Endodermal cell (in vitro differentiated cells): Measurements from ENCODE around the gene ZMIZ1. TPM values are rescaled to one million over a fixed set of nuclear protein-coding genes. Genes with fewer than 3 reads are reported as not detected.

Experiments used
- DNase-seq: peaks from one replicate; pipeline ENCODE4 v3.0.0-alpha.2; 2017
- H3K27ac ChIP-seq: 2 replicates; pipeline ENCODE4 v1.5.1; 2013; ENCODE audit warnings: mild to moderate bottlenecking, low read depth, low read length, moderate library complexity
- H3K27me3 ChIP-seq: 2 replicates; pipeline ENCODE4 v1.6.1; 2013; ENCODE audit warnings: mild to moderate bottlenecking, low read length, moderate library complexity; ENCODE audit not compliant: insufficient read depth, control insufficient read depth, poor library complexity, severe bottlenecking
- H3K36me3 ChIP-seq: 2 replicates; pipeline ENCODE4 v1.7.0; 2013; ENCODE audit warnings: mild to moderate bottlenecking, low read length, moderate library complexity; ENCODE audit not compliant: control insufficient read depth, insufficient read depth
- H3K4me1 ChIP-seq: one replicate; pipeline ENCODE4 v1.7.0; 2013; ENCODE audit warnings: low read length; ENCODE audit not compliant: control insufficient read depth, insufficient read depth
- H3K4me3 ChIP-seq: 2 replicates; pipeline ENCODE4 v1.5.1; 2013; ENCODE audit warnings: mild to moderate bottlenecking, low read length, moderate library complexity
- H3K9ac ChIP-seq: 2 replicates; pipeline ENCODE4 v1.6.1; 2013; ENCODE audit warnings: mild to moderate bottlenecking, low read length, moderate library complexity; ENCODE audit not compliant: poor library complexity, severe bottlenecking; ENCODE audit errors: extremely low read depth
- H3K9me3 ChIP-seq: 2 replicates; pipeline ENCODE4 v1.6.1; 2013; ENCODE audit warnings: mild to moderate bottlenecking, low read length, moderate library complexity; ENCODE audit not compliant: control insufficient read depth
- H3K27ac Mint-ChIP-seq: 2 replicates; pipeline ENCODE4 v1.8.0; 2020; ENCODE audit warnings: mixed read lengths
- H3K27me3 Mint-ChIP-seq: 2 replicates; pipeline ENCODE4 v1.8.0; 2021; ENCODE audit warnings: mild to moderate bottlenecking, mixed read lengths; ENCODE audit not compliant: insufficient read depth
- H3K36me3 Mint-ChIP-seq: 2 replicates; pipeline ENCODE4 v1.8.0; 2020; ENCODE audit warnings: low read depth, mixed read lengths
- H3K4me1 Mint-ChIP-seq: 2 replicates; pipeline ENCODE4 v1.8.0; 2020; ENCODE audit warnings: mixed read lengths
- H3K4me3 Mint-ChIP-seq: 2 replicates; pipeline ENCODE4 v1.8.0; 2020; ENCODE audit warnings: mild to moderate bottlenecking, moderate library complexity, mixed read lengths
- H3K9me3 Mint-ChIP-seq: 2 replicates; pipeline ENCODE4 v1.8.0; 2020; ENCODE audit warnings: mild to moderate bottlenecking, mixed read lengths
- CTCF ChIP-seq: fragments of 200-600 bp; sonication (generic); conservative IDR thresholded peaks from 2 replicates; pipeline ENCODE4 v1.5.0; 2021; ENCODE audit warnings: antibody characterized with exemption, mild to moderate bottlenecking
- WGBS, 2 experiments: methylation state at CpG; one replicate each; pipeline versions ENCODE4 v1.1.5 to v1.1.7; 2013; ENCODE audit warnings: missing lambda C conversion rate in 2 of 2, mixed read lengths in 1 of 2; ENCODE audit not compliant: insufficient coverage in 1 of 2, insufficient read length in 1 of 2; 5-methylcytosine and 5-hydroxymethylcytosine counted together
- total RNA-seq, 2 donors: library from RNA; stranded (reverse); fragmentation: NEBNext Ultra II Directional in 1 of 2; extraction: Animal tissue kit (Norgen Biotek cat#: 25700) in 1 of 2; gene quantifications; 2 replicates in 1 of 2; 3 replicates in 1 of 2; pipeline ENCODE4 v1.2.1, GENCODE V29; 2021

Gene ZMIZ1
- total RNA-seq, 2 donors from 2014 or later, result 65.3 to 67.5 TPM

- H3K27ac ChIP-seq, result no peak overlapping the region
- Mint-ChIP-seq H3K36me3 (peaks cover 21% of the 10 kb centered on the region), H3K27ac (no peak overlapping the region), H3K9me3 (no peaks in the 10 kb centered on the region), H3K27me3 (no peaks in the 10 kb centered on the region), H3K4me3 (no peak overlapping the region), H3K4me1 (peaks cover 26% of the 10 kb centered on the region)
- H3K9ac ChIP-seq, result no peak overlapping the region
- DNase-seq, result no peak
- H3K4me1 ChIP-seq, result peaks cover 14% of the 10 kb centered on the region
- no peaks in the 10 kb centered on the region for H3K9me3 ChIP-seq
- H3K4me3 ChIP-seq, result no peak overlapping the region
- WGBS, 2 experiments, result 100% methylated on average over 3 of the region's 3 CpGs
- H3K27me3 ChIP-seq, result no peaks in the 10 kb centered on the region
- TF ChIP-seq CTCF, result no peak
- peaks cover 7% of the 10 kb centered on the region for H3K36me3 ChIP-seq
Observed at GRCh38 chr10:79256264-79256806, 187.6 kb downstream of the ZMIZ1 start.

GRCh38 chr10:79258894-79259293 is 190.1 kb downstream of the ZMIZ1 start:
- no peak for TF ChIP-seq CTCF
- DNase-seq, result no peak
- no peak overlapping the region for H3K27ac Mint-ChIP-seq
- H3K4me3 Mint-ChIP-seq, result no peak overlapping the region
- H3K9me3 Mint-ChIP-seq, result no peaks in the 10 kb centered on the region
- H3K27me3 Mint-ChIP-seq, result no peaks in the 10 kb centered on the region
- 91 to 96% methylated on average over 8 to 10 of the region's 10 CpGs for WGBS, 2 experiments
- Histone ChIP-seq H3K36me3 (peaks cover 21% of the 10 kb centered on the region), H3K9ac (no peak overlapping the region), H3K4me3 (no peak overlapping the region), H3K27me3 (no peaks in the 10 kb centered on the region), H3K27ac (peak overlapping the region; percentile 41), H3K9me3 (no peaks in the 10 kb centered on the region), H3K4me1 (peaks cover 20% of the 10 kb centered on the region)
- peaks cover 26% of the 10 kb centered on the region for H3K36me3 Mint-ChIP-seq
- peaks cover 25% of the 10 kb centered on the region for H3K4me1 Mint-ChIP-seq

- Mint-ChIP-seq H3K4me1 (peaks cover 34% of the 10 kb centered on the region), H3K27ac (no peak overlapping the region), H3K9me3 (no peaks in the 10 kb centered on the region), H3K36me3 (peaks cover 26% of the 10 kb centered on the region), H3K4me3 (no peak overlapping the region), H3K27me3 (no peaks in the 10 kb centered on the region)
- 92 to 93% methylated on average over 6 to 7 of the region's 7 CpGs for WGBS, 2 experiments
- no peaks in the 10 kb centered on the region for H3K9me3 ChIP-seq
- H3K36me3 ChIP-seq, result peaks cover 21% of the 10 kb centered on the region
- DNase-seq, result no peak
- no peak overlapping the region for H3K9ac ChIP-seq
- H3K27ac ChIP-seq, result no peak overlapping the region
- no peaks in the 10 kb centered on the region for H3K27me3 ChIP-seq
- H3K4me3 ChIP-seq, result no peak overlapping the region
- TF ChIP-seq CTCF, result no peak
- peaks cover 20% of the 10 kb centered on the region for H3K4me1 ChIP-seq
Observed at GRCh38 chr10:79259834-79260233, 191.1 kb downstream of the ZMIZ1 start.
